ENCODE data around the gene TMEM45B.
"Not testable (repeated sequence)": the region's sequence is repeated elsewhere in the genome, so short reads cannot be mapped to it uniquely, and the experiment has no call there.

TMEM45B gene

DNA sequence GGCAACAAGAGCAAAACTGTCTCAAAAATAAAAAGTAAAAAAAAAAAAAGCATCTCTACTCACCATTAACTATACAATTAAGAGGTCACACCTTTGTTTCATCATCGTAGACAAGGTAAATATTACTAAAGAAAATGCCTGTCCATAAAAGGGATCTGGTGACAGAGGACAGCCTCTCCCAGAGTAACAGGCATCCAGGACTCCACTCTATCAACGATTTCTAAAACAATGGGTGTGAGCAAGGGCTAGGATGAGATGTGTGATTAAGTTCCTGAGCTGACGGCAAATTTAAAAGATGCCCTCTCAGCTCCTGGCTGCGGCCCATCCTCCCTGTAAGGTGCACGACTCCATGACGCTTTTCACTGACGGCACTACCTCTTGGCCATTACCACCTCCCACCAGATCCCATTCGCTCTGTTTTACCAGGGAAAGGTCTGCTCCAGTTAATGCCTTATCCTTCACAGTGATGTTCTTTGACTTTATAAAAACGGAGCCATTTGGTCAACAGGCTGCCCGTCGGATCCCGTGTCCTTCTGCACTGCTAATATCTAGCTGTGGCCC lies 2.3 kb upstream of the TMEM45B start:
- Histone ChIP-seq H3K4me3 (ENCODE audit: low read depth in 1 of 2, low read length in 2 of 2) (no peak overlapping the region), H3K9me3 (ENCODE audit: low read length) (no peaks in the 10 kb centered on the region), H3K9ac (ENCODE audit: low read length) (no peak overlapping the region), H3K36me3 (ENCODE audit: insufficient read depth, low read length) (no peaks in the 10 kb centered on the region), H3K27ac (ENCODE audit: low read depth, low read length) (no peak overlapping the region), H3K27me3 (ENCODE audit: control insufficient read depth in 1 of 2, insufficient read depth in 2 of 2, low read length in 2 of 2) (peaks cover 0 to 9% of the 10 kb centered on the region in 2 donors), H3K4me1 (ENCODE audit: insufficient read depth, low read length) (no peaks in the 10 kb centered on the region)

DNA sequence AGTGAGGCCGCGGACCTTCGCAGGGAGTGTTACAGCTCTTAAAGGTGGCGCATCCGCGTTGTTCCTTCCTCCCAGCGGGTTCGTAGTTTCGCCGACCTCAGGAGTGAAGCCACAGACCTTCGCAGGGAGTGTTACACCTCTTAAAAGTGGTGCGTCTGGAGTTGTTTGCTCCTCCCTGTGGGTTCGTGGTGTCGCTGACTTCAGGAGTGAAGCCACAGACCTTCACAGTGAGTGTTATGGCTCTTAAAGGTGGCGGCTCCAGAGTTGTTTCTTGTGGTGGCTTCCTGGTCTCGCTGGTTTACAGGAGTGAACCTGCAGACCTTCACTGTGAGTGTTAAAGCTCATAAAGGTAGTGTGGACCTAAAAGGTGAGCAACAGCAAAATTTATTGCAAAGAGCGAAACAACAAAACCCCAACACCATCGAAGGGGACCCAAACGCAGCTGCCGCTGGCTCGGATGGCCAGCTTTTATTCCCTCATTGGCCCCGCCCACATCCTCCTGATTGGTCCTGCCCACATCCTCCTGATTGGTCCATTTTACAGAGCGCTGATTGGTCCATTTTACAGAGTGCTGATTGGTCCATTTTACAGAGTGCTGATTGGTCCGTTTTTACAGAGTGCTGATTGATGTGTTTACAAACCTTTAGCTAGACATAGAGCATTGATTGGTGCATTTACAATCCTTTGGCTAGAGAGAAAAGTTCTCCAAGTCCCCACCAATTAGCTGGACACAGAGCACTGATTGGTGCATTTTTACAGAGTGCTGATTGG lies 1.2 kb upstream of the TMEM45B start:
- no peak overlapping the region for H3K9ac ChIP-seq (ENCODE audit: low read length)
- H3K4me3 ChIP-seq (ENCODE audit: low read depth in 1 of 2, low read length in 2 of 2), result no peak overlapping the region
- H3K27ac ChIP-seq (ENCODE audit: low read depth, low read length), result no peak overlapping the region
- no peaks in the 10 kb centered on the region for H3K36me3 ChIP-seq (ENCODE audit: insufficient read depth, low read length)
- no peaks in the 10 kb centered on the region for H3K4me1 ChIP-seq (ENCODE audit: insufficient read depth, low read length)
- H3K9me3 ChIP-seq (ENCODE audit: low read length), result no peaks in the 10 kb centered on the region
- peaks cover 0 to 9% of the 10 kb centered on the region in 2 donors for H3K27me3 ChIP-seq (ENCODE audit: control insufficient read depth in 1 of 2, insufficient read depth in 2 of 2, low read length in 2 of 2)

DNA sequence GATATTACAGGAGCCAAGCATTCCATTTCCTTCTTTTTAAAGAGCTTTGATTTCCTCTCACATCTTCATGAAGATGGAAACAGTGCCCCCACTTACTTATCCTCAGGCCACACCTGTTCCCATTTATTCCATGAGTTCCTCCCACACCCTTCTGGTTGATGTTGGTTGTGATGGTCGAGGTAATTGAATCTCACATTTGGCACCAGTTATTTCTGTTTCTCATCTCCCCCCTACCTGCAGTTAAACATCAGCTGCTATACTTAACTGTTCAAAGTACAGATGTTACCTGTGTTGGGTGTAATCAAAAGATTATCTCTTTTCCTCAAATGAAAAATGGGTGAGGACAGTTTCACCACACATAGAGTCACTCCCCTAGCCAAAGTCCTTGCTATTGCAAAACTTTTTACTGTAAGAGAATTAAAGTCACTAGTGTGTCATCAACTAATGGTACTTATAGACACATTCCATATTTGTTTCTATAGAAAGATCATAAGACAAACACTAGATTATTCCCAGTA lies 1.9 kb downstream of the TMEM45B start:
- Histone ChIP-seq H3K27me3 (ENCODE audit: control insufficient read depth in 1 of 2, insufficient read depth in 2 of 2, low read length in 2 of 2) (peaks cover 0 to 9% of the 10 kb centered on the region in 2 donors), H3K9me3 (ENCODE audit: low read length) (no peaks in the 10 kb centered on the region), H3K4me3 (ENCODE audit: low read depth in 1 of 2, low read length in 2 of 2) (no peak overlapping the region), H3K36me3 (ENCODE audit: insufficient read depth, low read length) (no peaks in the 10 kb centered on the region), H3K27ac (ENCODE audit: low read depth, low read length) (no peak overlapping the region), H3K4me1 (ENCODE audit: insufficient read depth, low read length) (no peaks in the 10 kb centered on the region), H3K9ac (ENCODE audit: low read length) (no peak overlapping the region)

DNA sequence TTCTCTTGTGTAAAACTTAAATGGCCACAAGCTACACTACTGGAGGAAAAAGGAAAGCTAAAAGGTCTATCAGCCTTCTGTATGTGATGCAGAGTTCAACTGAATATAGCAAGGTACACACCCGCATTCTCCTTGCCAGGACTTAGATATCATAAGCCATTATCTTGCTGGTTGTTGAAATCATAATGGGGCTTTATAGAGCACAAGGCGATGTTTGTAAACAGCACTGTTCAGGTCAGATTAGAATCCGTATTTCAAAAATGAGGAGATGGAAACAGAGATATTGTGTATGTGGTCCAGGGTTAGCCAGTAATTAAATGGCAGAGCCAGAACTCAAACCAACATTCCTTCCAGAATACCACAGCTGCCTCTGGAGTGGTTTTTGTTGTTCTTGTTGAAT lies 2.6 kb downstream of the TMEM45B start:
- H3K9me3 ChIP-seq (ENCODE audit: low read length); H3K4me3 ChIP-seq (ENCODE audit: low read depth in 1 of 2, low read length in 2 of 2); H3K27ac ChIP-seq (ENCODE audit: low read depth, low read length); H3K36me3 ChIP-seq (ENCODE audit: insufficient read depth, low read length); H3K9ac ChIP-seq (ENCODE audit: low read length); H3K27me3 ChIP-seq (ENCODE audit: control insufficient read depth in 1 of 2, insufficient read depth in 2 of 2, low read length in 2 of 2); H3K4me1 ChIP-seq (ENCODE audit: insufficient read depth, low read length): not testable (repeated sequence)

DNA sequence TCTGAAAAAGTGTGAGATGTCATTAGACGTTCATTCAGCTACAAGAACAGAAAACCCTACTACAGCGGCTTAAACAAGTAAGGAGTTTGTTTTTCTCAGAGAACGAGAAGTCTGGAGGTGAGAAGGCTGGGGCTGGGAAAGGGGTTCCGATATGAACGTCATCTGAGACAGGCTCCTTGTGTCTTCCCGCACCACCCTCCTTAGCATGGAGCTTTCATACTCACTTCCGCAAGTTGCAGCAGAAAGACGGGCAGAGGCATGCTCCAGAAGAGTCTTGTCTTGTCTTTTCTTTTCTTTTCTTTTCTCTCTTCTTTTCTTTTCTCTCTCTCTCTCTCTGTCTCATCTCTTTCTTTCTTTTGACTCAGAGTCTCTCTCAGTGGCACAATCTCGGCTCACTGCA lies 3.6 kb downstream of the TMEM45B start:
- no peak overlapping the region for H3K9ac ChIP-seq (ENCODE audit: low read length)
- no peaks in the 10 kb centered on the region for H3K4me1 ChIP-seq (ENCODE audit: insufficient read depth, low read length)
- no peaks in the 10 kb centered on the region for H3K9me3 ChIP-seq (ENCODE audit: low read length)
- H3K36me3 ChIP-seq (ENCODE audit: insufficient read depth, low read length), result no peaks in the 10 kb centered on the region
- no peak overlapping the region for H3K4me3 ChIP-seq (ENCODE audit: low read depth in 1 of 2, low read length in 2 of 2)
- H3K27me3 ChIP-seq (ENCODE audit: control insufficient read depth in 1 of 2, insufficient read depth in 2 of 2, low read length in 2 of 2), result peaks cover 0 to 9% of the 10 kb centered on the region in 2 donors
- H3K27ac ChIP-seq (ENCODE audit: low read depth, low read length), result no peak overlapping the region

DNA sequence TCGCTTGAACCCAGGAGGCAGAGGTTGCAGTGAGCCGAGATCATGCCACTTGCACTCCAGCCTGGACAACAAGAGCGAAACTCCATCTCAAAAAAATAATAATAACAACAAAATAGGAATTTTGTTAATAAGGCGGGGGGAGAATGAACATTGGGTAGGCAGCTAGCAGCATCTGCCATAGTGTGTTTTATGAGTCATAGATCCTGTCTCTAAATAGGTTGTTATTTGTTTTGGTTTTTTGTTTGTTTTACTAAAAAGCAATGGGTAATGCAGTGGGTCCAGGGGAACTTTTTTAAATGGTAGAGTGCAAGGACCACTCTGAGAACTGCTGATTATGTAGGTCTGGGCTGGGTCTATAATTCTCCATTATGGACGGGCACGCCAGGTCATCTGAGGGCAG lies 4.6 kb downstream of the TMEM45B start:
- not testable (repeated sequence) for H3K27ac ChIP-seq (ENCODE audit: low read depth, low read length); H3K27me3 ChIP-seq (ENCODE audit: control insufficient read depth in 1 of 2, insufficient read depth in 2 of 2, low read length in 2 of 2); H3K9me3 ChIP-seq (ENCODE audit: low read length); H3K9ac ChIP-seq (ENCODE audit: low read length); H3K4me1 ChIP-seq (ENCODE audit: insufficient read depth, low read length); H3K4me3 ChIP-seq (ENCODE audit: low read depth in 1 of 2, low read length in 2 of 2); H3K36me3 ChIP-seq (ENCODE audit: insufficient read depth, low read length)

DNA sequence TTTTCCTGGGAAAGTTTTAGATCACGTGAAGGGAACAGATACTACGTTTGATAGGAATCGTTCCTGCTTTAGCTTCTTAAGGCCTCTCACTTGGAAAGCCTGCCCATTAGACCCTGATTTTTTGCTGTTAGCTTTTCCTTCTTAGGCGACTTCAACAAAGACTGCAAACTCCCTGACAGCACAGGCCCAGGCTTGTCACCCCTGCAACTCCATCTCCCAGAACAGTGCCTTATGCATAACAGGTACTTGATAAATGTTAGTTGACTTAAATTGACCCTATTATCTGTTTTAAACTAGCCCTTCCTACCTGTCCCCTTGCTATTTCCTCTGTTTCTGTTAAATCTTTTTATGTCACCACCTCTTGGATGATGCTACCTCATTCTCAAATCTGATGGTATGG lies 7.6 kb downstream of the TMEM45B start:
- H3K36me3 ChIP-seq (ENCODE audit: insufficient read depth, low read length); H3K9me3 ChIP-seq (ENCODE audit: low read length); H3K4me1 ChIP-seq (ENCODE audit: insufficient read depth, low read length); H3K4me3 ChIP-seq (ENCODE audit: low read depth in 1 of 2, low read length in 2 of 2); H3K27me3 ChIP-seq (ENCODE audit: control insufficient read depth in 1 of 2, insufficient read depth in 2 of 2, low read length in 2 of 2); H3K9ac ChIP-seq (ENCODE audit: low read length); H3K27ac ChIP-seq (ENCODE audit: low read depth, low read length): not testable (repeated sequence)

DNA sequence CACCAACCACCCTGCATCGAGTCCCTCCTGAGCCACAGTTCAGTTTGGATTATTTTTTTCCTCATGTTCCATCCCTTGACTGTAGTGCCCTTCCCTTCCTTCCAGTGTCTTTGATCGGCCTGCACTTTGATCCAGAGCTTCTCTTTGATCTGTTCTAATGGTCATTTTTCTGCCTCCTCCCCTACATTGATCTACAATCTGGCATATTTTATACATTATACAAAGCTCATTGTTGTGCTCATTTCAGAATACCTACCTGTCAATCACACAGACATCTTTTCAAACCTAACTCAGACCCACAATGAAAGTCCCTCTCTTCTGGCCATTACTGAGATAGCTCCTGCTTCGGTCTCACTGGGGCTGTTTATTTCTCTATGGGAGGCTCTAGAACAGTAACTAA lies 8.2 kb downstream of the TMEM45B start:
- not testable (repeated sequence) for H3K27ac ChIP-seq (ENCODE audit: low read depth, low read length); H3K9ac ChIP-seq (ENCODE audit: low read length); H3K36me3 ChIP-seq (ENCODE audit: insufficient read depth, low read length); H3K27me3 ChIP-seq (ENCODE audit: control insufficient read depth in 1 of 2, insufficient read depth in 2 of 2, low read length in 2 of 2); H3K4me3 ChIP-seq (ENCODE audit: low read depth in 1 of 2, low read length in 2 of 2); H3K9me3 ChIP-seq (ENCODE audit: low read length); H3K4me1 ChIP-seq (ENCODE audit: insufficient read depth, low read length)

DNA sequence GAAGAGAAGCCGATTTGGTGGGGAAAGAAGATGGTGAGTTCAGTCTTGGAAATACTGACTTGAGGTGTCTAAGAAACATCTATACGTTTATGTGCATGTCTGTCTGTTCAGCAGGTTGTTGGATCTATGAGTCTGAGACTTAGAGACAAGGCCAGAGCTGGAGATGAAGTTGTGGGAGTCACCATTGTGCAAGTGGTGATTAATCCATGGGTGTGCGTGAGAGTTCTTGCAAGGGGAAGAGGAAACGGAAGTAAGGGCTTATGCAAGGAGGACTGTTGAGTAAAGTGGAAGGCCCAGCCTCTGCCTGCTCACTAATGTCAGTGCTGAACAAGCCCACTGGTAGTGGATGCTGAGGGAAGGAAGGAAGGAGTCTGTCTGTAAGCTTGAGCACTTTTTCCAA lies 9.7 kb downstream of the TMEM45B start:
- no peaks in the 10 kb centered on the region for H3K4me1 ChIP-seq (ENCODE audit: insufficient read depth, low read length)
- H3K27ac ChIP-seq (ENCODE audit: low read depth, low read length), result no peak overlapping the region

DNA sequence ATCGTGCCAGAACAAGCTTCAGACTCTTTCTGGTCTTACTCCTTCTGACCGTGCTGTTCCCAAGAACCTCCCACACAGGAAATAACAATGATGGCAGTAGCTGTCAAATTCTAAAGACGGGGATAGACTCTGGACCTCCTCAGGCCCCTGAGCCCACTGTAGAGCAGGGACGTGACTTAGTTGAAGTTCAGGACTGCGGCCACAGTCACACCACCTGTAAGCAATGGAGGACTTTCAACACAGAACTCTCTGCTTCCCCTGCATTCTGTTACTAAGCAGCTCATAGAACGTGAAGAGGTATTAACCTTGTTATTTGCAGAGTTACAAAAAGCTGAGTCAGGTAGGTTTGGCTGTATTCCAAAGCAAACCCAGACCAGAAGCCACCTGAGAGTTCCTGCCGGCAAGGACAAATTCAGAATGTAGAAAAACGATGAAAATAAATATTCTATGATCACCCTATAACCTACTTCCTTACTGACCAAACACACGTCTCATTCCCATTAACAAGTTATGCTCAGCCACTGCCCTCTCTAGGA lies 12.7 kb downstream of the TMEM45B start:
- no peaks in the 10 kb centered on the region for H3K9me3 ChIP-seq (ENCODE audit: low read length)
- no peaks in the 10 kb centered on the region for H3K27me3 ChIP-seq (ENCODE audit: control insufficient read depth in 1 of 2, insufficient read depth in 2 of 2, low read length in 2 of 2)
- H3K27ac ChIP-seq (ENCODE audit: low read depth, low read length), result no peak overlapping the region
- H3K36me3 ChIP-seq (ENCODE audit: insufficient read depth, low read length), result no peaks in the 10 kb centered on the region
- no peak overlapping the region for H3K9ac ChIP-seq (ENCODE audit: low read length)
- no peak overlapping the region for H3K4me3 ChIP-seq (ENCODE audit: low read depth in 1 of 2, low read length in 2 of 2)
- no peaks in the 10 kb centered on the region for H3K4me1 ChIP-seq (ENCODE audit: insufficient read depth, low read length)

More for the DNA sequence above, 9.7 kb downstream of the TMEM45B start:
- Histone ChIP-seq H3K4me3 (ENCODE audit: low read depth in 1 of 2, low read length in 2 of 2) (no peak overlapping the region), H3K9me3 (ENCODE audit: low read length) (no peaks in the 10 kb centered on the region), H3K9ac (ENCODE audit: low read length) (no peak overlapping the region), H3K27me3 (ENCODE audit: control insufficient read depth in 1 of 2, insufficient read depth in 2 of 2, low read length in 2 of 2) (no peaks in the 10 kb centered on the region), H3K36me3 (ENCODE audit: insufficient read depth, low read length) (no peaks in the 10 kb centered on the region)

DNA sequence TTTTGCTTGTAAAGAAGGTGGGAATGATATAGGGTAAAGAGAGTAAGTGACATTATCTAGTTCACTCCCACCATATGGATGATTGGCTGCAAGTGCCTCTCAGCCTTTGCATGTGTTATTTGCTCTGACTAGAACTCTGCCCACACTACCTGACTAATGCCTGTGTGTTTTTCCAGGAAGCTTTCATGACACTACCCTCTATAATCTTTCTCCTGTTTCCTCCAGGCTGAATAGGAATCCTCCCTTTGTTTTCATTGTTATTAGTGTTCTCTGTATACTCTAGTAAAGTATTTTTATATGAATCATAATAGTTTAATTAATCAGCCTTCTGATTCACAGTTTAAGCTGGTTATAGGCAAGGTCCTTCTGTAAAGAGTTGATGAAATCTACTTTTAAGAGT lies 13.8 kb downstream of the TMEM45B start:
- not testable (repeated sequence) for H3K27me3 ChIP-seq (ENCODE audit: control insufficient read depth in 1 of 2, insufficient read depth in 2 of 2, low read length in 2 of 2); H3K4me1 ChIP-seq (ENCODE audit: insufficient read depth, low read length); H3K36me3 ChIP-seq (ENCODE audit: insufficient read depth, low read length); H3K9ac ChIP-seq (ENCODE audit: low read length); H3K27ac ChIP-seq (ENCODE audit: low read depth, low read length); H3K4me3 ChIP-seq (ENCODE audit: low read depth in 1 of 2, low read length in 2 of 2); H3K9me3 ChIP-seq (ENCODE audit: low read length)

DNA sequence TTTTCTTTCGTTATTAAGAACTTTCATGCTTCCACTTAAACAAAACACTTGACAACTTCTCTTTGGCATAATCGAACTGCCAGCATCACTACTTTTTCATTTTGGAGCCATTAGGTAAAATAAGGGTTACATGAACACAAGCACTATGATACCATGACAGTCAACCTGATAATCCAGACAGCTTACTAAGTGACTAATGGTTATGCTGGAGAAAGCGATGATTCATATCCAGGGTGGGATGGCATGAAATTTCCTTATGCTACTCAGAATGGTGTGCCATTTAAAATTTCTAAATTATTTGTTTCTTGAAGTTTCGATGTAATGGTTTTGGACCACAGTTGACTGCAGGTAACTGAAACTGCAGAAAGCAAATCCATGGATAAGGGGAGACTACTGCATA lies 15.6 kb downstream of the TMEM45B start:
- not testable (repeated sequence) for H3K9me3 ChIP-seq (ENCODE audit: low read length); H3K27ac ChIP-seq (ENCODE audit: low read depth, low read length); H3K27me3 ChIP-seq (ENCODE audit: control insufficient read depth in 1 of 2, insufficient read depth in 2 of 2, low read length in 2 of 2); H3K4me1 ChIP-seq (ENCODE audit: insufficient read depth, low read length); H3K9ac ChIP-seq (ENCODE audit: low read length); H3K36me3 ChIP-seq (ENCODE audit: insufficient read depth, low read length); H3K4me3 ChIP-seq (ENCODE audit: low read depth in 1 of 2, low read length in 2 of 2)

Measured in muscle layer of colon (tissue), 2 donors.